SW 1271 (cell line): ENCODE measurements around the gene SYMPK.
A peak's percentile ranks its signal among the peaks of the same experiment; 100 is the strongest.
"Not testable (repeated sequence)": the region's sequence is repeated elsewhere in the genome, so short reads cannot be mapped to it uniquely, and the experiment has no call there.

Source experiments
- DNase-seq, 2 experiments: peaks; one replicate each; lab custom pipeline; 2025; lab: John Stamatoyannopoulos, UW

Gene SYMPK

DNA sequence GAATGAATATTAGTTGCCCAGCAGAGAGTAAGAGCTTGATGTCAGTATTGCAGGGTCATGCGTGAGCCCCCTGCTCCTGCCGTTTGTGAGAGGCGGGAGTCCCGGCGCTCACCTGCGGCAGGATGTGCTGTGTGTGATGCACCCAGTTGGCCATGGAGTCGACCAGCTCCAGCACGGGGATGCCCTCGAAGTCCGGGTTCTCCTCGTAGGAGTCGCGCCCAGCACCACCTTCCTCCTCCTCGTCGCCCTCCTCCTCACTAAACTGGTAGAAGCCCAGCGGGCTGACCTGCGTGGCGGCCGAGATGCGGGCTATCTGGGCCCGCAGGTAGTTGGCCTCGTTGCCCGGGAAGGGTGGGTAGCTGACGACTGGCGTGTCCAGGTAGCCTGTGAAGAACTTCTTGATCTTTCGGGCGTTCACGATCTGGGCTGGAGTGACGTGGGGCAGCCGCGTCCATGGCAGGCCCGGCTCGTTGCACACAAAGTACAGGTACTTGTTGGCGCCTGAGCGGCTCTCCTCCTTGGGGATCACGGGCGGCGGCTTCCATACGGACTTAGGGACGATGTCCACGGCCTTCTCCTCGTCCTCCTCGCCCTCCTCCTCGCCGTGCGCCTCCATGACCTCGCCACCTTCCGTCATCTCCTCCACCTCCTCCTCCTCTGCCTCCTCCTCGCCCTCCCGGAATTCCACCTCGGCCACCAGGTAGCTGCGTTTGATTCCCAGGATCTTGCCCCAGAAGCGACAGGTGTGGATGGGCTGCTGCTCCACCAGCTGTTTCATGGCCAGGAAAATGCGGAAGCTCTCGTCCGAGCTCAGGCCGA, 58.6 kb downstream of the SYMPK start:
- DNase-seq, result no peak

DNA sequence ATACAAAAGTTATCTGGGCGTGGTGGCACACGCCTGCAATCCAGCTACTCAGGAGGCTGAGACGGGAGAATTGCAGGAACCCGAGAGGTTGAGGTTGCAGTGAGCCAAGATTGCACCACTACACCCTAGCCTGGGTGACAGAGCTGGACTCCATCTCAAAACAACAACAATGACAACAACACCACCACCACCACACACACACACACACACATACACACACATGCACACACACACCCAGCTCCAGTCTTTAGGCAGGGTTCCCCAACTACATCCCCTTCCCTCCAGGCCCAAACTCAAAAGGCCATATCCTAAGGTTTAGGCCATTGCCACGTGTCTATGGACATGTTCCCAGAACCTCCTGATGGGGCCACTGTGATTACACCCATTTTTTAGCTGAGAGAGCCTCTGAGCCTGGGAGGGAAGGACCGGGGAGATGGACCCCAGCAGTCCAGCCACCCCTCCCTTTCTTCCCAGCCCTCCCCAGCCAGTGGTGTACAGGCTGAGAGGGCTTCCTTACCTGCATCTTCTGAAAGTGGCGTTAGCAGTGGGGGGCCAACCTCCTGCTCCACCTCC, 61.3 kb downstream of the SYMPK start:
- DNase-seq, result no peak

GRCh38 chr19:45800070-45800553, 62.8 kb downstream of the SYMPK start:
- DNase-seq, result no peak

- DNase-seq, result not testable (repeated sequence)
Measured at GRCh38 chr19:45799541-45799940, 63.4 kb downstream of the SYMPK start.

GRCh38 chr19:45798995-45799517, 63.9 kb downstream of the SYMPK start:
- peak in 1 of 2 experiments; percentile 58 for DNase-seq

DNA sequence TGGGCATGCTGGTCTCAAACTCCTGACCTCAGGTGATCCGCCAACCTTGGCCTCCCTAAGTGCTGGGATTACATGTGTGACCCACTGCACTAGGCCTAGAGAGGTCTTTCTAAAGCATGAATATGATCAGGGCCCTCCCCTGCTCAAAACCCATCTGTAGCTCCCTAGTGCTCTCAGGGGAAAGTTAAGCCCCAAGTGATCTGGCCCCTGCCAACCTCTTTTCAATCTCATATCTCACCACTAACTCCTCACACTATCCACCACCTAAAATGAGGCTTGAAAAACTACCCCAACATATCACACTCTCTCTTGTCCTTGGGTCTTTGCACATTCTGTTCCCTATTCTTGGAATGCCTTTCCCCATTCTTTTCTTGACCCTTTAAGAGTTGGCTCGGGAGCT, 68.3 kb downstream of the SYMPK start:
- DNase-seq, result no peak

GRCh38 chr19:45793876-45794275, 69.1 kb downstream of the SYMPK start:
- DNase-seq, result no peak

GRCh38 chr19:45793178-45793564, 69.8 kb downstream of the SYMPK start:
- DNase-seq, result no peak

GRCh38 chr19:45792470-45793177, 70.3 kb downstream of the SYMPK start, which contains the start of gene DMWD:
TSS of gene DMWD (minus strand) at chr19:45792845. CDS start at chr19:45792756, 89 bp downstream.
- peak; percentile 87 to 93 for DNase-seq

DNA sequence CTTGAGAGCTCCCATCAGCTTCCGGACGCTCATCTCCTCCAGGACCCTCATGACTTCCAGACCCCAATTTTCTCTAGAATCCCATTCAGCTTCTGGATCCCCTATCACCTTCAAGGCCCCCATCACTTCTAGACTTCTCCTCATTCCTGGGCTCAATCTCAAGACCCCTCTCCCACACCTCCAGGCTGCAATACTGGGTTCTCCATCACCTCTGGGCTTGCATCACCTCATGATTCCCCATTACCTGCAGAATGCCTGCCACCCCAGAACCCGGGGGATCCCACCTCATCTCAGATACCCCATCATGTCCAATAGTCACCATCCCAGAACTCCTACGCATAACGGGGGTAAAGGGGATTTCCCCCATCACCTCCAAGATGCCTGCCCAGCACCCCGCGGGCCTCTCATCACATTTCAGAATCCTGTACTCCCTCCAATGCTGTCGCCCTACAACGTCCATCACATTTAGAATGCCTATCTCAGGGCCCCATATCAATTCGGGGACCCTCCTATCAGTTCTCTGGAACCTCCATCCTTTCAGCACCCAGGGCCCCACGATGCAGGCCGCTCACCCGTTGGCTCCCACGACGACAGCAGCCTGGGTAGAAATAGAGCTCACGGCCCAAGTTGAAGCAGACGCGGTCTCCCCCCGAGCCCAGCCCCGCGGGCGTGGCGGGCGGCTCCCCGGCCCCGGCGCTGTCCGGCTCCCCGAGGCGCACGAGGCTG, 71.0 kb downstream of the SYMPK start:
- no peak for DNase-seq

DNA sequence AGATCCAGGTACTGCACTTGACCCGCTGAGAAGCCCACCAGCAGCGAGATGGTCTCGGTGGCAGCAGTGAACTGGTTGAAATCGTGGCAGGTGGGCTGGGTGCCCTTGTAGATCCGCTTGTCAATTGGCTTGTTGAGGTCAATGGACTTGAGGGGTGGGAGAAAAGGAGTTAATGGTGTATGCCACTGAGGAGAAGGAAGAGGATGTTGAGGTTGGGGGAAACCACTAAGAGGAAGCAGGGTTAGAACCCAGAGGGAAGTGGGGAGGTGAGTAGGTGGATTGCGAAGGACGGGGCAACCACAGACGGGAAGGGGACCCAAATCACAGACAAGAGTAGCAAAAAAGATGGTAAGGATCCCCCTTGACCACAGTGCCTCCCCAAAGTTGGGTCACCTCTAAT, 72.0 kb downstream of the SYMPK start:
- DNase-seq, result no peak

DNA sequence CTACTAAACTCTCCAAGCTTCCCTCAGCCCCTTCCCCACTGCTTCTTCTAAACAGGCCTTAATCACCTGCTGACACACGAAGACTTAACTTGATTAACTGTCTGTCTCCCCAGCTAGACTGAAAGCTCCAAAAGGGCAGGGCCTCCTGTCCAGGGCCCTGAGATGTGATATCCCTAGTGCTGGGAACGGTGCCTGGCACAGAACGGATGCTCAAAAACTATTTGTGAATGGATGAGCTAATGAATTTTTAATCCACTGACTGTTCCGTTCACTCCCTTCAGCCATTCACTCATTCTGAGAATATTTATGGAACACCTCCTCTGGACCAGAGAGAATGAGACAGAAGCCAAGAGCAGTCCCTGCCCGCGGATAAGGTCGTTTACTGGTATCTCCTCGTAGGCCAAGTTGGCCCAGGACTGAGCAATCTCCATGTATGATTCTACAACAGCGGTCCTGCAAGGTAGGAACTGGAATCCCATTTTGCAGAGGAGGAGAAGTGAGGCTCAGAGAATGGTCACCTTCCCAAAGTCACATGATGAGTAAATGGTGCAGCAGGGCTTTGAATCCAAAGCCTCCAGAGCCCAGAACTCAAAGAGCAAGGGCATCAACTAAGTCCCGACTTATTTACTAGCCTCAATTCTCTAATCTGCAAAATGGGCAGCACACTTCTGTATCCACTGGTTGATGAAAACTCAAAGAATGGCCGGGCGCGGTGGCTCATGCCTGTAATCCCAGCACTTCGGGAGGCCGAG, 73.7 kb downstream of the SYMPK start:
- DNase-seq, result no peak

DNA sequence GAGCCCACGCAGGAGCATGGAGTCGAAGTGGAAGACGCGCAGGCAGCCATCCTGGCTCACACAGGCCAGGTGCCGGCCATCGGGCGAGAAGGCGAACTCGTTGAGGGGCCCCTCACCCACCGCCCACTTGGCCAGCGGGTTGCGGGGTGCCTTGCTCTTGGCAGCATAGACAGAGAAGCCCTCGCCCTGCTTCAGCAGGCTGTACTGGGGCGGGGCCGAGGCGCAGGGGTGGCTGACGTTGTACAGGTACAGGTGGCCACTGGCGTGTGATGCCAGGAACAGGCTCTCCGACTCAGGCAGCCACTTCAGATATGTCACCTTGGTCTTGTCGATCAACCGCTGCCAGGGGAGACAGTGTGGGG, 76.4 kb downstream of the SYMPK start:
- no peak for DNase-seq

DNA sequence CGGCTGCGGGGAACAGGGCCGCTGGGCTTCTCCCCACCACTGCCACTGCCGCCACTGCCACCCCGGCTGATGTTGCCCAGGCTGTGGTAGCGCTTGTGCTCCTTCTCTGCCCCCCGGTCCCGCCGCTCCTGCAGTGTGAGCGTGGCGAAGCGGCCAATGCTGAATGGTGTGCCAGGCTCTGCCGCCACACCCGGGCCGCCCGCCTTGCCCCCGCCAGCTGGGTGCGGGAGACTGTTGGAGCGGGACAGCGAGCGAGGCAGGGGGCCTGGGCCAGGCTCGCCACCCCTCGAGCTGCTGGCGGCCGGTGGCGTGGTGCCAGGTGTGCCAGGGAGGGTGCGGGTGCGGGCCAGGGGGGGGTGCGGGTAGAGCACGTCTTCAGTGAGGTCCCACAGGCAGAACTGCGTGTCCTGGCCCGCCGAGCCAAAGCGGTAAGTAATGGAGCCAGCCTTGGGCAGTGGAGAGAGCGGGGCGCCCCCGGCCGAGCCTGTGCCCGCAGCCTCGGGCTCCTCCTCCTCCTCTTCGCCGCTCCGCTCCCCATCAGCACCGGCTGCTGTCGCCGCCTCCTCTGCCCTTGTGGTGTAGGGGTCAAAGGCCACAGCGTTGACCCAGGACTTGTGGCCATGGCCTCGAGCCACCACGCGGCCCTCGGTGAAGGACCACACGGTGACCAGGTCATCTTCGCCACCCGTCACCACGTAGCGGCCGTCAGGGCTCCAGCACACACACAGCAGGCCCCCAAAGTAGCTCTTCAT, 77.0 kb downstream of the SYMPK start:
- no peak for DNase-seq

GRCh38 chr19:45785097-45785496, 77.8 kb downstream of the SYMPK start:
- DNase-seq, result no peak

DNA sequence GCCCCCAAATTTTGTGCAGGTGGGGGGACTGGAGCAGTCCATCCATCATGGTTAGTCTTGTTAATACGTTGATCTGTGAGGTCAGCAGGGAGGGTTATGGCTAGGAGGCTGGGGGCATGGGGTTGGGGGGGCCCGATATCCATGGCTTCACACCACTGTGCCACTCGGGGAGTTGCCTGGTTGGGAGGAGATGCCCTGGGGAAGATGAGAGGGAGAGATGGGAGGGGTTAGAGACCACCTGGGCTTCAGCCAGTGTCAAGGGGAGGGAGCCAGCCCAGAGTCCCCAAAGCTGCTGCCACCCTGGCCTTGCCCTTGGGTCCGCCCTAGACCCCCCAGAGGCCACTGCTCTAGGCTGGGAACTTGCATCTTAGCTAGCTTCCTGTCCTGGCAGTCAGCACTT, 78.9 kb downstream of the SYMPK start:
- DNase-seq, result no peak

GRCh38 chr19:45782820-45783785, 79.8 kb downstream of the SYMPK start:
- DNase-seq, result no peak

GRCh38 chr19:45782162-45782691, 80.7 kb downstream of the SYMPK start, which contains the start of gene DMPK:
TSS of gene DMPK (minus strand) at chr19:45782490. CDS start at chr19:45782352, 138 bp downstream.
- DNase-seq, result no peak
